PFSK-1 (cell line): ENCODE measurements around the gene GFPT2.

Source experiments
- FOXP2 ChIP-seq: optimal IDR thresholded peaks from 2 replicates; pipeline ENCODE3; 2011; ENCODE audit warnings: borderline replicate concordance, control low read depth, inconsistent platforms; ENCODE audit not compliant: insufficient read depth; ENCODE audit errors: extremely low read length, extremely low read depth
- POLR2AphosphoS5 ChIP-seq: IDR thresholded peaks from 2 replicates; pipeline ENCODE4 v1.6.1; 2012; ENCODE audit warnings: low read depth, mild to moderate bottlenecking, control low read depth, low read length, moderate library complexity
- REST ChIP-seq, 2 experiments: IDR thresholded peaks; 2 replicates each; pipeline versions ENCODE4 v1.6.1 to v1.8.0; 2011 to 2012; ENCODE audit warnings: low read depth in 2 of 2, low read length in 2 of 2, control low read depth in 1 of 2, inconsistent platforms in 1 of 2, mild to moderate bottlenecking in 1 of 2, moderate library complexity in 1 of 2; ENCODE audit not compliant: insufficient read depth in 1 of 2
- SIN3A ChIP-seq: IDR thresholded peaks from 2 replicates; pipeline ENCODE4 v1.6.1; 2012; ENCODE audit warnings: mild to moderate bottlenecking, low read length, moderate library complexity, borderline replicate concordance; ENCODE audit not compliant: insufficient read depth
- TAF1 ChIP-seq: IDR thresholded peaks from 2 replicates; pipeline ENCODE4 v1.6.1; 2012; ENCODE audit warnings: low read length, control low read depth, borderline replicate concordance; ENCODE audit not compliant: insufficient read depth

The GFPT2 gene

GRCh38 chr5:180297587-180298282, 55.4 kb downstream of the GFPT2 start:
- TF ChIP-seq REST (IDR thresholded peaks at IDR 0.05; ENCODE audit: insufficient read depth in 1 of 2, low read depth in 2 of 2, low read length in 2 of 2): no peak
- TF ChIP-seq SIN3A: no peak
- no peak for TF ChIP-seq POLR2AphosphoS5

GRCh38 chr5:180296771-180297170, 56.4 kb downstream of the GFPT2 start:
- no peak for TF ChIP-seq TAF1
- TF ChIP-seq REST (IDR thresholded peaks at IDR 0.05; ENCODE audit: insufficient read depth in 1 of 2, low read depth in 2 of 2, low read length in 2 of 2): no peak
- no peak for TF ChIP-seq POLR2AphosphoS5
- TF ChIP-seq SIN3A: no peak
- no peak for TF ChIP-seq FOXP2

- TF ChIP-seq SIN3A (no peak), FOXP2 (no peak), REST (IDR thresholded peaks at IDR 0.05; ENCODE audit: insufficient read depth in 1 of 2, low read depth in 2 of 2, low read length in 2 of 2) (no peak), TAF1 (no peak), POLR2AphosphoS5 (no peak)
Observed at GRCh38 chr5:180294913-180295555, 58.1 kb downstream of the GFPT2 start.

GRCh38 chr5:180294411-180294810, 58.7 kb downstream of the GFPT2 start:
- TF ChIP-seq TAF1 (no peak), FOXP2 (no peak), POLR2AphosphoS5 (no peak), SIN3A (no peak), REST (IDR thresholded peaks at IDR 0.05; ENCODE audit: insufficient read depth in 1 of 2, low read depth in 2 of 2, low read length in 2 of 2) (no peak)
